SH-SY5Y (cell line): ENCODE measurements around the gene ADGRA1.

Experiments used
- GATA2 ChIP-seq: IDR thresholded peaks from 2 replicates; pipeline ENCODE4 v1.6.1; 2011; ENCODE audit warnings: mild to moderate bottlenecking, low read depth, low read length
- GATA3 ChIP-seq: IDR thresholded peaks from 2 replicates; pipeline ENCODE4 v1.6.1; 2011; ENCODE audit warnings: low read depth, mild to moderate bottlenecking, low read length, moderate library complexity

DNA sequence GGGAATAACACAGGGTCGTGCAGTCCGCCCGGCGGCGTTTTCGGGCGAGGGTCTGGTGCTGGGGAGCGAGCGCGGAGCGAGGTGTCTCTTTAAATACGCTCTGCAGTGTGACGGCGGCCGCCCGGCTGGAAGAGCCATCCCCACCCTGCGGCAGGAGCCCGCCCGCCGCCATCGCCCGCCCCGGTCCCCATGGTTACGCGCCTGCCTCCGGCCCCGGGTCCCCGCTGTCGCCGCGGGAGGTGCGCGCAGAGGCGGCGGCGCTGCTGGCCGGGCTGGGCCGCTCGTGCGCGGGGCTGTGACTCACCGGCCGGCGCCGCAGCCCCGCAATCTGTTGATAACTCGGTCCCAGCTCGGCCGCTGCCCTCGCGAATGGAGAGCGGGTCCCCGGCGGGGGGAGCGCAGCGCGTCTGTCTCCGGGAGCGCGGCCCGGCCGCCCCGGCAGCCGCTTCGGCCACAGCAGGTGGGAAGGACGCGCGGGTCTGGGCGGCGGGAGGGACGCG lies at the start of gene ADGRA1:
- no peak for TF ChIP-seq GATA2
- TF ChIP-seq GATA3 = no peak
